Brain microvascular endothelial cell (primary cell): ENCODE results near the gene GALNT18.

ENCODE experiments used
- DNase-seq: peaks from one replicate; pipeline ENCODE4 v3.0.0-alpha.2; 2020
- H3K27ac ChIP-seq: fragments of 250-450 bp; sonication (Bioruptor Pico); 2 replicates; pipeline ENCODE4 v1.5.1; 2020; ENCODE audit warnings: mild to moderate bottlenecking, moderate library complexity
- H3K27me3 ChIP-seq: fragments of 250-450 bp; sonication (Bioruptor Pico); replicated peaks from 2 replicates; pipeline ENCODE4 v1.5.1; 2020; ENCODE audit warnings: mild to moderate bottlenecking
- H3K36me3 ChIP-seq: fragments of 250-450 bp; sonication (Bioruptor Pico); replicated peaks from 2 replicates; pipeline ENCODE4 v1.5.1; 2020; ENCODE audit warnings: mild to moderate bottlenecking
- H3K4me3 ChIP-seq: 2 replicates; pipeline ENCODE4 v1.5.1; 2011; ENCODE audit warnings: low read depth, mild to moderate bottlenecking, control low read depth, low read length, moderate library complexity
- in situ Hi-C: cut with HindIII; loops from 2 replicates; pipeline ENCODE4 v1.10.0; 2017; ENCODE audit warnings: low sequenced_read_pairs, low pct_ligation_motif_present
- TF ChIP-seq, protein P1 (sequence below): IDR thresholded peaks from 2 replicates; pipeline ENCODE4 v1.5.1; 2011; ENCODE audit warnings: low read depth, mild to moderate bottlenecking, moderate library complexity, low read length, control low read depth, inconsistent platforms; ENCODE audit errors: missing control alignments

The GALNT18 gene

DNA sequence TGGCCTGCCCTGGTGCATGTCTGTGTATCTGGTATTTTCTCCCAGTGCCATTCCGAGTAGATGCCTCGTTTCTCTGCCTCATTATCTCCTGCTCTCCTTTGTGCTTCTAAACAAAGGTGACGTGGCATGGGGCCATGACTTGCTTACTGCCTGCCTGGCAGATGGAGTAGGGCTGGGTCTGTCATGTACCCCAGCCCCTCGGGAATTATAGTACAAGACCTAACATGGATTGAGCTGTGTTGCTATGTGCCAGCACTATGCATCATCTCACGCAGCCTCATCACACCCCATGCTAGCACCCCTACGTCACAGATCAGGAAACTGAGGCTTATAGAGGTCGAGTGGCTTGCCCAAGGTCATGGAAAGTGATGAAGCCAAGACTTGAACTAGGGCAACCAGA is 88.1 kb downstream of the GALNT18 start:
- TF ChIP-seq, protein P1, sequence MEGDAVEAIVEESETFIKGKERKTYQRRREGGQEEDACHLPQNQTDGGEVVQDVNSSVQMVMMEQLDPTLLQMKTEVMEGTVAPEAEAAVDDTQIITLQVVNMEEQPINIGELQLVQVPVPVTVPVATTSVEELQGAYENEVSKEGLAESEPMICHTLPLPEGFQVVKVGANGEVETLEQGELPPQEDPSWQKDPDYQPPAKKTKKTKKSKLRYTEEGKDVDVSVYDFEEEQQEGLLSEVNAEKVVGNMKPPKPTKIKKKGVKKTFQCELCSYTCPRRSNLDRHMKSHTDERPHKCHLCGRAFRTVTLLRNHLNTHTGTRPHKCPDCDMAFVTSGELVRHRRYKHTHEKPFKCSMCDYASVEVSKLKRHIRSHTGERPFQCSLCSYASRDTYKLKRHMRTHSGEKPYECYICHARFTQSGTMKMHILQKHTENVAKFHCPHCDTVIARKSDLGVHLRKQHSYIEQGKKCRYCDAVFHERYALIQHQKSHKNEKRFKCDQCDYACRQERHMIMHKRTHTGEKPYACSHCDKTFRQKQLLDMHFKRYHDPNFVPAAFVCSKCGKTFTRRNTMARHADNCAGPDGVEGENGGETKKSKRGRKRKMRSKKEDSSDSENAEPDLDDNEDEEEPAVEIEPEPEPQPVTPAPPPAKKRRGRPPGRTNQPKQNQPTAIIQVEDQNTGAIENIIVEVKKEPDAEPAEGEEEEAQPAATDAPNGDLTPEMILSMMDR, result no peak
- Histone ChIP-seq H3K27ac (no peak overlapping the region), H3K36me3 (no peaks in the 10 kb centered on the region), H3K4me3 (no peak overlapping the region), H3K27me3 (no peaks in the 10 kb centered on the region)
- no peak for DNase-seq
- in situ Hi-C loops, result no loop called here

DNA sequence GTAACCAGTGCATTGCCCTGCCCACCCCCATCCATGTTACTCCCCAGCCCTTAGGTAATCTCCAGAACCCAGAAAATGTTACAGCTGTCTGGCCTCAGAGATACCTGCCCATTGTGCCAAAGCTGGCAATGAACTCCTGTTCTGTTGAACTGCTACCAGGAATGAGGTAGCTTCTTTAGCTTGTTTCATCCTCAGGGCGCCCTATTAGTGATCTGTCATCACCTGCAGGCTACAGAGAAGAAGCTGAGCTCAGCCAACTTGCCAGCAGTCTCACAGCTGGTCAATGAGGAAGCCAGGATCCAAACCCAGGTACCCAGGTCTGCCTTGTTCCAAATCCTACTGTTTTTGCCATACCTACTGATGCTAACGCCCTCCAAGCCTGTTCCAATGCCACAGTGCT is 88.7 kb downstream of the GALNT18 start:
- Histone ChIP-seq H3K36me3 (no peaks in the 10 kb centered on the region), H3K27ac (no peak overlapping the region), H3K4me3 (no peak overlapping the region), H3K27me3 (no peaks in the 10 kb centered on the region)
- in situ Hi-C loops, result no loop called here
- no peak for DNase-seq
- TF ChIP-seq, protein P1, result no peak

DNA sequence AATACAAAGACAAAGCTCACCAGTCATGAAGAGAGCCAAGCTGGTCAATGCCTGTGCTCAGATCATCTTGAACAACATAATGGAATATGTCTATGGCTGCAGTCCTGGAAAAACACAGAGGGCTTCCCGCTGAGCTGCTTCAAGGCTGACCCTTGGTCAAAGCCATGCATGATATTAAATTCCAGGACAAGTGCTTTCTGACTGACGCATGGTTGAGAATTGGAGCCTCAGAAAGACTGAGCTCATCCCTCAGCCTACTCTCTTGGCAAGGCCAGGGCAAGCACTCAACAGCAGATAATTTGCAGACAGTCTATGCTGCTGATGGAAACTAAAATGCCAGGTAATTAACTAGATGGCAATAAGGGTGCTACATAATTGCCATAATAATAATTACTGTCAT is 89.2 kb downstream of the GALNT18 start:
- in situ Hi-C loops, result no loop called here
- DNase-seq, result peak; percentile 85
- TF ChIP-seq, protein P1, result no peak
- no peaks in the 10 kb centered on the region for H3K36me3 ChIP-seq
- H3K4me3 ChIP-seq, result no peak overlapping the region
- H3K27me3 ChIP-seq, result no peaks in the 10 kb centered on the region
- no peak overlapping the region for H3K27ac ChIP-seq

DNA sequence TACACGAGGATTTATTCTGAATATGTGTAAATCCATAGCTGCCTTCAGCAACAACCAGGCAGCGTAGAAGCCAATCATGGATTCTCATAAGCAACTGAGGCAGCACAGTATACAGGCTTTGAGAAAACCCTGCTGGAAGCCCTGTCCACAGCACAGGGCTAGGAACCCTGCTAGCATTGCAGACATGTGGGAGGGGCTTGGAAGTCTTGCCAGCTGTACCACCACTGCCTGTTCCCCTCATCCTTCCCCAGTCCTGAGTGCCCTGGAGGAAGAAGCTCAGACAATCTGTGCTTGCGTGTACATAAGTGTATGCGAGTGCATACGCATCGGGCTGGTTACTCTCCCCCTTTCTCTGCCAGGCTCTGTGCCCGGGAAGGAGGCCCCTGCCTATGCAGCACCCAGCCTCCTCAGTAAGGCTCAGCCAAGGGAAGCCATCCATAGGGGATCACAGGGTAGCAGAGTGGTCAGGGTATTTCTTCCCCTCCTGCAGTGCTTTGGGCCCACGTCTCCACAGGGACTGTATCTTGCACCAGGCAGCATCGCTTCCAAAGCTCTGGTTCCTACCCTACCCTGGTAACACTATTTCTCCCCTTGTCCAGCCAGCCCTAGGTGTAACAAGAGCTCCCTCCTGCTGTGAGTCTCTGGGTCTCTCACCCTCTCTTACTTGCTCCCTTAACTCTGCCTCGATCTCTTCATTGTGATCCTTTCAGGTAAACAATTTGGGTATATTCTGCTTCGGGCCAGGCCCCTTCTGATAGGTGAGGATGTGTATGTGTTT is 90.5 kb downstream of the GALNT18 start:
- H3K4me3 ChIP-seq, result no peak overlapping the region
- no peak for DNase-seq
- TF ChIP-seq, protein P1, result no peak
- no peaks in the 10 kb centered on the region for H3K36me3 ChIP-seq
- no peaks in the 10 kb centered on the region for H3K27me3 ChIP-seq
- no peak overlapping the region for H3K27ac ChIP-seq
- in situ Hi-C loops, result no loop called here

DNA sequence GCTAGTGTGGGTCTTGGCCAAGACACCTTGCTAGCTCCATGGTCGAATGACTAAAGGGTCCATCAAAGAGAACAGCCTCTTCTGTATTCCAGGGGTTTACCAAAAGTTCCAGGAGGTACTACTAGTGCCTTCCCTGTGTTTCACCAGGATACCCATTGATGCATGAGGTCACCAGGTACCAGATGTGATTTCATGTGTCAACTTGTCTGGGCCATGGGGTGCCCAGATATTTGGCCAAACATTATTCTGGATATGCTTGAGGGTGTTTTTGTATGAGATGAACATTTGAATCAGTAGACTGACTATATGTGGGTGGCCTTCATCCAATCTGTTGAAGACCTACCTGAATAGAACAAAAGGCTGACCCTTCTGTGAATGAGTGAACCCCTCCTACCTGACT is 92.8 kb downstream of the GALNT18 start:
- no peaks in the 10 kb centered on the region for H3K27me3 ChIP-seq
- TF ChIP-seq, protein P1, result no peak
- no peaks in the 10 kb centered on the region for H3K36me3 ChIP-seq
- no peak for DNase-seq
- no peak overlapping the region for H3K27ac ChIP-seq
- H3K4me3 ChIP-seq, result no peak overlapping the region
- in situ Hi-C loops, result no loop called here

DNA sequence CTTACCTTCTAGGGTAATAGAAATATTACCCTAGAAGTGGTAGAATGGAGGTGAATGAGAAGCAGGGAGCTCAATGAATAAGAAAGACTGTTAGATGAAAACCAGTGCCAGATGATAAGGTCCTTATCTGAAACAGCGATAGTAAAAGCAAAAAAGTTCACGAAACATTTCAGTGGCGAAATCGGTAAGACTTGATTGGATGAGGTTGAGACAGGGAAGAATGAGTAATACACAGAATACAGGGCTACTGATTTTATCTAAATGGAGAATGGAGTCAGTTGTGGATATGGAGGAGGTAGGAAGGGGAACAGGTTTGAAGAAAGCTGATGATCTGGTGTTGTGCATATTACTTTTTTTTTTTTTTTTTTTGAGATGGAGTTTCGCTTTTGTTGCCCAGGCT is 96.5 kb downstream of the GALNT18 start:
- TF ChIP-seq, protein P1, result no peak
- Histone ChIP-seq H3K27me3 (no peaks in the 10 kb centered on the region), H3K27ac (no peak overlapping the region), H3K36me3 (no peaks in the 10 kb centered on the region), H3K4me3 (no peak overlapping the region)
- no peak for DNase-seq
- in situ Hi-C loops, result no loop called here
